OCI-LY7 (cell line): Measurements from ENCODE around the gene GON4L.

Source experiments
- CTCF ChIP-seq: fragments of 200-600 bp; sonication (generic); conservative IDR thresholded peaks from 2 replicates; pipeline ENCODE4 v1.5.1; 2014; ENCODE audit warnings: mild to moderate bottlenecking, antibody characterized with exemption, low read length, moderate library complexity, mixed read lengths
- EZH2phosphoT487 ChIP-seq: fragments of 200-600 bp; sonication (generic); IDR thresholded peaks from 2 replicates; pipeline ENCODE4 v1.6.1; 2018; ENCODE audit warnings: low read depth, borderline replicate concordance, mild to moderate bottlenecking, mixed run types, antibody characterized with exemption, low read length, moderate library complexity, mixed read lengths

DNA sequence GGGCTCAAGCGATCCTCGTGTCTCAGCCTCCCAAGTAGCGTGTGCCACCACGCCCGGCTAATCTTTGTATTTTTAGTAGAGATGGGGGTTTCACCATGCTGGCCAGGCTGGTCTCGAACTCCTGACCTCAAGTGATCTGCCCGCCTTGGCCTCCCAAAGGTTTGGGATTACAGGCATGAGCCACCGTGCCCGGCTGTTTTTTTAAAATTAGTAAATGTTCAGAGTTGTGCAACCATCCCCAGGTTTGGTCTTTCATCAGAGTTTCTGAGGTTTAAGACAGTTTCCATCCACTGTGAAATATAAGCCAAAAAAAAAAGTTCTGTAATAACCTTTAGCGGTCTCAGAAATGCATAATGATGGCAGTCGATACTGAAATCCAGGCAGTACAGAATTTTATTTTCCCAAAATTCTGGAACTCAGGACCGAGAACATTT, 1.8 kb upstream of the GON4L start:
- no peak for TF ChIP-seq CTCF
- no peak for TF ChIP-seq EZH2phosphoT487
